Natural killer cell (primary cell): ENCODE measurements around the gene ZNF536. TPM values are rescaled to one million over a fixed set of nuclear protein-coding genes. Genes with fewer than 3 reads are reported as not detected.

Experiments used
- ATAC-seq, 3 donors: fragments of 150-1000 bp in 2 of 3; fragments of 200-7000 bp in 1 of 3; cut with Tn5 transposase; 1 replicate in 1 of 3; 2 replicates in 2 of 3; pipeline ENCODE4 v1.10.0; 2021; ENCODE audit warnings: mild to moderate bottlenecking in 2 of 3, moderate library complexity in 2 of 3
- DNase-seq, 2 donors: peaks; one replicate each; pipeline versions ENCODE4 v3.0.0 to v3.0.0-alpha.2; 2013 to 2021; ENCODE audit warnings: mixed read lengths in 1 of 2
- H3K27ac ChIP-seq: one replicate; pipeline ENCODE4 v1.5.1; 2013; ENCODE audit warnings: mild to moderate bottlenecking, low read length
- H3K27me3 ChIP-seq: one replicate; pipeline ENCODE4 v1.6.1; 2013; ENCODE audit warnings: low read length; ENCODE audit not compliant: control insufficient read depth, insufficient read depth
- H3K36me3 ChIP-seq: one replicate; pipeline ENCODE4 v1.6.1; 2013; ENCODE audit warnings: low read length; ENCODE audit not compliant: control insufficient read depth, insufficient read depth
- H3K4me1 ChIP-seq: one replicate; pipeline ENCODE4 v1.6.1; 2013; ENCODE audit warnings: low read length; ENCODE audit not compliant: control insufficient read depth, insufficient read depth
- H3K4me3 ChIP-seq: one replicate; pipeline ENCODE4 v1.5.1; 2013; ENCODE audit warnings: low read length
- H3K9me3 ChIP-seq: one replicate; pipeline ENCODE4 v1.6.1; 2013; ENCODE audit warnings: low read length; ENCODE audit not compliant: control insufficient read depth, insufficient read depth
- H3K27ac Mint-ChIP-seq, 2 donors: one replicate each; pipeline ENCODE4 v1.8.0; 2022; ENCODE audit warnings: mild to moderate bottlenecking in 2 of 2, mixed read lengths in 2 of 2, moderate library complexity in 1 of 2
- H3K27me3 Mint-ChIP-seq, 2 donors: one replicate each; pipeline ENCODE4 v1.8.0; 2022; ENCODE audit warnings: low read depth in 2 of 2, mixed read lengths in 2 of 2
- H3K36me3 Mint-ChIP-seq: one replicate; pipeline ENCODE4 v1.8.0; 2022; ENCODE audit warnings: mixed read lengths
- H3K4me1 Mint-ChIP-seq, 2 donors: one replicate each; pipeline ENCODE4 v1.8.0; 2022; ENCODE audit warnings: mixed read lengths in 2 of 2
- H3K4me3 Mint-ChIP-seq: one replicate; pipeline ENCODE4 v1.8.0; 2022; ENCODE audit warnings: mild to moderate bottlenecking, moderate library complexity, mixed read lengths
- H3K9me3 Mint-ChIP-seq, 2 donors: one replicate each; pipeline ENCODE4 v1.8.0; 2022; ENCODE audit warnings: mixed read lengths in 2 of 2
- CTCF ChIP-seq: fragments of 200-600 bp; IDR thresholded peaks from one replicate; pipeline ENCODE4 v1.8.0; 2022; ENCODE audit warnings: antibody characterized with exemption
- WGBS: methylation state at CpG from one replicate; pipeline ENCODE4 v1.1.7; 2013; ENCODE audit warnings: missing lambda C conversion rate; ENCODE audit not compliant: insufficient coverage; 5-methylcytosine and 5-hydroxymethylcytosine counted together
- intact Hi-C: fragments of 100-400 bp; cut with micrococcal nuclease; formaldehyde crosslinking; loops from one replicate; pipeline ENCODE4 v1.14.2; 2022
- total RNA-seq, 4 donors: library from RNA; stranded (reverse); fragments of 120-200 nt in 1 of 4; gene quantifications; one replicate each; pipeline versions ENCODE4 v1.2.3 to v1.2.4, GENCODE V29; 2013 to 2022

Gene ZNF536
- total RNA-seq, 3 donors from 2014 or later (not counting 1 experiment from before 2014, with no cell fraction given): not detected

GRCh38 chr19:30540761-30541160, 168.6 kb downstream of the ZNF536 start:
- H3K9me3 ChIP-seq: no peaks in the 10 kb centered on the region
- H3K27me3 Mint-ChIP-seq: peaks cover 0 to 8% of the 10 kb centered on the region in 2 donors
- no peak overlapping the region for H3K27ac ChIP-seq
- no peak overlapping the region for H3K4me3 ChIP-seq
- no peak for TF ChIP-seq CTCF
- H3K27me3 ChIP-seq: no peaks in the 10 kb centered on the region
- H3K4me3 Mint-ChIP-seq: no peak overlapping the region
- DNase-seq (no peak), ATAC-seq (no peak)
- WGBS: 52% methylated on average over 6 of the region's 6 CpGs
- no peaks in the 10 kb centered on the region for H3K36me3 Mint-ChIP-seq
- no peaks in the 10 kb centered on the region for H3K4me1 Mint-ChIP-seq
- intact Hi-C loops: no loop called here
- H3K36me3 ChIP-seq: no peaks in the 10 kb centered on the region
- H3K27ac Mint-ChIP-seq: no peak overlapping the region
- H3K9me3 Mint-ChIP-seq: no peaks in the 10 kb centered on the region
- H3K4me1 ChIP-seq: no peaks in the 10 kb centered on the region

- no peak for DNase-seq
- no peaks in the 10 kb centered on the region for H3K4me1 Mint-ChIP-seq
- Histone ChIP-seq H3K27me3 (no peaks in the 10 kb centered on the region), H3K27ac (no peak overlapping the region), H3K36me3 (no peaks in the 10 kb centered on the region), H3K4me3 (no peak overlapping the region), H3K9me3 (no peaks in the 10 kb centered on the region), H3K4me1 (no peaks in the 10 kb centered on the region)
- intact Hi-C loops: no loop called here
- no peak for ATAC-seq
- TF ChIP-seq CTCF: no peak
- no peak overlapping the region for H3K4me3 Mint-ChIP-seq
- peaks cover 0 to 8% of the 10 kb centered on the region in 2 donors for H3K27me3 Mint-ChIP-seq
- H3K36me3 Mint-ChIP-seq: no peaks in the 10 kb centered on the region
- H3K9me3 Mint-ChIP-seq: no peaks in the 10 kb centered on the region
- H3K27ac Mint-ChIP-seq: no peak overlapping the region
Observed at GRCh38 chr19:30541575-30541974, 169.4 kb downstream of the ZNF536 start.

GRCh38 chr19:30543243-30543945, 171.2 kb downstream of the ZNF536 start:
- Histone ChIP-seq H3K27me3 (no peaks in the 10 kb centered on the region), H3K9me3 (no peaks in the 10 kb centered on the region), H3K4me3 (no peak overlapping the region), H3K27ac (no peak overlapping the region), H3K36me3 (no peaks in the 10 kb centered on the region), H3K4me1 (no peaks in the 10 kb centered on the region)
- H3K36me3 Mint-ChIP-seq: no peaks in the 10 kb centered on the region
- H3K4me1 Mint-ChIP-seq: no peaks in the 10 kb centered on the region
- no peak overlapping the region for H3K27ac Mint-ChIP-seq
- no peaks in the 10 kb centered on the region for H3K9me3 Mint-ChIP-seq
- DNase-seq: no peak
- 89% methylated on average over 9 of the region's 9 CpGs for WGBS
- no peak overlapping the region for H3K4me3 Mint-ChIP-seq
- intact Hi-C loops: no loop called here
- no peak for TF ChIP-seq CTCF
- H3K27me3 Mint-ChIP-seq: peaks cover 0 to 8% of the 10 kb centered on the region in 2 donors
- ATAC-seq: no peak

GRCh38 chr19:30545752-30546151, 173.6 kb downstream of the ZNF536 start:
- 91% methylated on average over 7 of the region's 7 CpGs for WGBS
- TF ChIP-seq CTCF: no peak

More at GRCh38 chr19:30545752-30546151, 173.6 kb downstream of the ZNF536 start:
- Mint-ChIP-seq H3K27me3 (peaks cover 0 to 8% of the 10 kb centered on the region in 2 donors), H3K9me3 (no peaks in the 10 kb centered on the region), H3K27ac (no peak overlapping the region), H3K4me3 (no peak overlapping the region), H3K36me3 (no peaks in the 10 kb centered on the region), H3K4me1 (no peaks in the 10 kb centered on the region)
- ATAC-seq (no peak), DNase-seq (no peak)
- no peaks in the 10 kb centered on the region for H3K4me1 ChIP-seq
- H3K27me3 ChIP-seq: no peaks in the 10 kb centered on the region
- intact Hi-C loops: no loop called here
- H3K9me3 ChIP-seq: no peaks in the 10 kb centered on the region
- H3K36me3 ChIP-seq: no peaks in the 10 kb centered on the region
- no peak overlapping the region for H3K4me3 ChIP-seq
- no peak overlapping the region for H3K27ac ChIP-seq
